GM12878 (cell line): ENCODE data around the gene COL23A1. TPM values are rescaled to one million over a fixed set of nuclear protein-coding genes. Genes with fewer than 3 reads are reported as not detected.

Experiments
- BCL3 ChIP-seq: IDR thresholded peaks from 2 replicates; pipeline ENCODE4 v1.6.1; 2011; ENCODE audit warnings: borderline replicate concordance, low read depth, mild to moderate bottlenecking, moderate library complexity, low read length; ENCODE audit not compliant: insufficient read depth, poor library complexity, severe bottlenecking
- BRCA1 ChIP-seq: IDR thresholded peaks from 2 replicates; pipeline ENCODE4 v1.6.1; 2011; ENCODE audit warnings: low read depth, low read length, improper control_type of control experiment
- HDGF ChIP-seq: fragments of 450-650 bp; IDR thresholded peaks from 2 replicates; pipeline ENCODE4 v1.6.1; 2016; ENCODE audit warnings: antibody characterized with exemption
- MEF2B ChIP-seq: fragments of 450-650 bp; IDR thresholded peaks from 2 replicates; pipeline ENCODE4 v1.6.1; 2018; ENCODE audit warnings: mild to moderate bottlenecking, moderate library complexity; ENCODE audit not compliant: partially characterized antibody, poor library complexity, severe bottlenecking
- PKNOX1 ChIP-seq: fragments of 450-650 bp; IDR thresholded peaks from 2 replicates; pipeline ENCODE4 v1.6.1; 2016; ENCODE audit warnings: mild to moderate bottlenecking
- RAD21 ChIP-seq: IDR thresholded peaks from 2 replicates; pipeline ENCODE4 v1.6.1; 2011; ENCODE audit warnings: mild to moderate bottlenecking, low read depth, low read length, moderate library complexity; ENCODE audit not compliant: insufficient read depth
- TCF3 ChIP-seq: IDR thresholded peaks from 2 replicates; pipeline ENCODE4 v1.6.1; 2012; ENCODE audit warnings: low read depth, mild to moderate bottlenecking, low read length, borderline replicate concordance; ENCODE audit not compliant: insufficient read depth
- ZBTB11 ChIP-seq: fragments of 450-650 bp; formaldehyde crosslinking; IDR thresholded peaks from 2 replicates; pipeline ENCODE4 v1.5.0; 2022; ENCODE audit warnings: mild to moderate bottlenecking, missing genetic modification characterization
- ZZZ3 ChIP-seq: IDR thresholded peaks from 2 replicates; pipeline ENCODE4 v1.6.1; 2011; ENCODE audit warnings: low read depth; ENCODE audit not compliant: control insufficient read depth, insufficient read length
- polyA plus RNA-seq, 11 experiments: library from polyadenylated mRNA; depleted of rRNA in 4 of 11; unstranded in 6 of 11; stranded (reverse) in 5 of 11; fragments of >200 nt; fragmentation: Nextera tagmentation in 4 of 11; fragmentation: Illumina TruSeq in 1 of 11; extraction: Ambion mirVana in 4 of 11; extraction: Trizol in 1 of 11; gene quantifications; 1 replicate in 1 of 11; 2 replicates in 10 of 11; pipeline versions ENCODE4 v1.2.1 to v1.2.3, GENCODE V29; 2011 to 2016; ENCODE audit warnings: inconsistent platforms in 2 of 11, missing spikeins in 2 of 11, low read depth in 1 of 11
- total RNA-seq, 4 experiments: library from RNA; depleted of rRNA in 3 of 4; stranded (reverse); fragments of >200 nt in 3 of 4; fragmentation: Illumina TruSeq in 1 of 4; extraction: Trizol in 1 of 4; gene quantifications; 2 replicates each; pipeline versions ENCODE4 v1.2.1 to v1.2.3, GENCODE V29; 2013 to 2021

The COL23A1 gene
- total and polyA plus RNA-seq, 10 of the 15 experiments (the other 5 are each of a cell fraction or from before 2014, with no cell fraction given) = 0.03 to 0.83 (median 0.09) TPM; not detected in 5

- TF ChIP-seq ZBTB11 (CRISPR knock-in tag) (no peak), TCF3 (no peak), BCL3 (no peak), PKNOX1 (no peak), HDGF (no peak), ZZZ3 (no peak), BRCA1 (no peak), RAD21 (no peak), MEF2B (no peak)
Observed at GRCh38 chr5:178383919-178384815, 206.0 kb downstream of the COL23A1 start (continued).
